H9 (cell line): ENCODE measurements around the gene FAM174B. TPM values are rescaled to one million over a fixed set of nuclear protein-coding genes. Genes with fewer than 3 reads are reported as not detected.

Experiments used
- DNase-seq: peaks from one replicate; pipeline ENCODE4 v3.0.0-alpha.2; 2017
- H2AFZ ChIP-seq: one replicate; pipeline ENCODE4 v1.6.1; 2013; ENCODE audit warnings: mild to moderate bottlenecking, low read length, control low read depth, moderate library complexity
- H2AK5ac ChIP-seq: 2 replicates; pipeline ENCODE4 v1.6.1; 2013; ENCODE audit warnings: low read length, control low read depth, mixed read lengths; ENCODE audit not compliant: insufficient read length
- H2BK120ac ChIP-seq: one replicate; pipeline ENCODE4 v1.6.1; 2013; ENCODE audit warnings: low read depth, mild to moderate bottlenecking, low read length, control low read depth, inconsistent platforms; ENCODE audit not compliant: poor library complexity, severe bottlenecking
- H2BK12ac ChIP-seq: 2 replicates; pipeline ENCODE4 v1.6.1; 2013; ENCODE audit warnings: low read length, control low read depth, mixed read lengths, low read depth; ENCODE audit not compliant: insufficient read length
- H2BK15ac ChIP-seq: 2 replicates; pipeline ENCODE4 v1.6.1; 2013; ENCODE audit warnings: low read depth, low read length, control low read depth
- H2BK20ac ChIP-seq: one replicate; pipeline ENCODE4 v1.6.1; 2013; ENCODE audit warnings: low read depth, mild to moderate bottlenecking, low read length, control low read depth, inconsistent platforms; ENCODE audit not compliant: poor library complexity, severe bottlenecking
- H2BK5ac ChIP-seq: 2 replicates; pipeline ENCODE4 v1.6.1; 2013; ENCODE audit warnings: low read length, control low read depth, mixed read lengths; ENCODE audit not compliant: insufficient read length
- H3K14ac ChIP-seq: 2 replicates; pipeline ENCODE4 v1.6.1; 2013; ENCODE audit warnings: low read length, control low read depth; ENCODE audit not compliant: insufficient read depth
- H3K18ac ChIP-seq: 2 replicates; pipeline ENCODE4 v1.6.1; 2013; ENCODE audit warnings: low read depth, mild to moderate bottlenecking, mixed read lengths, low read length, control low read depth; ENCODE audit not compliant: insufficient read length
- H3K23ac ChIP-seq: 2 replicates; pipeline ENCODE4 v1.6.1; 2013; ENCODE audit warnings: low read length, control low read depth, mixed read lengths, low read depth; ENCODE audit not compliant: insufficient read length
- H3K23me2 ChIP-seq: 2 replicates; pipeline ENCODE4 v1.6.1; 2013; ENCODE audit warnings: low read depth, mild to moderate bottlenecking, mixed read lengths, low read length, control low read depth; ENCODE audit not compliant: insufficient read length, poor library complexity, severe bottlenecking
- H3K27ac ChIP-seq: 2 replicates; pipeline ENCODE4 v1.5.1; 2013; ENCODE audit warnings: low read length, control low read depth, mixed read lengths, low read depth; ENCODE audit not compliant: insufficient read length
- H3K27me3 ChIP-seq: 2 replicates; pipeline ENCODE4 v1.6.1; 2013; ENCODE audit warnings: low read length, control low read depth, inconsistent platforms; ENCODE audit not compliant: insufficient read depth
- H3K4ac ChIP-seq: 2 replicates; pipeline ENCODE4 v1.6.1; 2013; ENCODE audit warnings: low read depth, mild to moderate bottlenecking, control low read depth, inconsistent platforms, low read length, moderate library complexity
- H3K4me1 ChIP-seq: 2 replicates; pipeline ENCODE4 v1.6.1; 2013; ENCODE audit warnings: low read length, control low read depth, inconsistent platforms; ENCODE audit not compliant: insufficient read depth
- H3K4me2 ChIP-seq: 2 replicates; pipeline ENCODE4 v1.6.1; 2013; ENCODE audit warnings: low read length, control low read depth, mixed read lengths; ENCODE audit not compliant: insufficient read length, insufficient read depth
- H3K56ac ChIP-seq: 2 replicates; pipeline ENCODE4 v1.6.1; 2013; ENCODE audit warnings: low read depth, mild to moderate bottlenecking, mixed read lengths, low read length, control low read depth; ENCODE audit not compliant: insufficient read length
- H3K79me1 ChIP-seq: 2 replicates; pipeline ENCODE4 v1.6.1; 2013; ENCODE audit warnings: low read depth, mild to moderate bottlenecking, moderate library complexity, low read length, control low read depth, inconsistent platforms; ENCODE audit not compliant: insufficient read depth, poor library complexity, severe bottlenecking
- H3K79me2 ChIP-seq: 2 replicates; pipeline ENCODE4 v1.6.1; 2013; ENCODE audit warnings: low read length, control low read depth, inconsistent platforms; ENCODE audit not compliant: insufficient read depth
- H3K9ac ChIP-seq: 2 replicates; pipeline ENCODE4 v1.6.1; 2013; ENCODE audit warnings: low read length, control low read depth, mixed read lengths; ENCODE audit not compliant: insufficient read length; ENCODE audit errors: extremely low read depth
- H3K9me3 ChIP-seq: one replicate; pipeline ENCODE4 v1.6.1; 2013; ENCODE audit warnings: low read depth, low read length, inconsistent platforms; ENCODE audit not compliant: control insufficient read depth
- H3T11ph ChIP-seq: one replicate; pipeline ENCODE4 v1.6.1; 2013; ENCODE audit warnings: mild to moderate bottlenecking, low read length, control low read depth, inconsistent platforms
- H4K20me1 ChIP-seq: one replicate; pipeline ENCODE4 v1.6.1; 2013; ENCODE audit not compliant: control insufficient read depth, insufficient read length, insufficient read depth
- H4K5ac ChIP-seq: 2 replicates; pipeline ENCODE4 v1.6.1; 2013; ENCODE audit warnings: low read depth, mild to moderate bottlenecking, mixed read lengths, low read length, control low read depth; ENCODE audit not compliant: insufficient read length
- H4K8ac ChIP-seq: replicated peaks from 2 replicates; pipeline ENCODE4 v1.6.1; 2013; ENCODE audit warnings: low read length, control low read depth, mixed read lengths, low read depth; ENCODE audit not compliant: insufficient read length
- H4K91ac ChIP-seq: 2 replicates; pipeline ENCODE4 v1.6.1; 2013; ENCODE audit warnings: low read depth, mild to moderate bottlenecking, moderate library complexity, mixed read lengths, low read length, control low read depth; ENCODE audit not compliant: insufficient read length
- H3K27ac Mint-ChIP-seq, 3 experiments: 2 replicates in 2 of 3; 3 replicates in 1 of 3; pipeline ENCODE4 v1.8.0; 2020 to 2021; ENCODE audit warnings: mixed read lengths in 3 of 3, mild to moderate bottlenecking in 1 of 3, moderate library complexity in 1 of 3
- H3K27me3 Mint-ChIP-seq: 2 replicates; pipeline ENCODE4 v1.8.0; 2021; ENCODE audit warnings: low read depth, mild to moderate bottlenecking, moderate library complexity, mixed read lengths
- H3K36me3 Mint-ChIP-seq, 3 experiments: 2 replicates in 2 of 3; 3 replicates in 1 of 3; pipeline ENCODE4 v1.8.0; 2020 to 2021; ENCODE audit warnings: low read depth in 3 of 3, mixed read lengths in 3 of 3; ENCODE audit not compliant: insufficient read depth in 1 of 3
- H3K4me1 Mint-ChIP-seq, 2 experiments: 2 replicates each; pipeline ENCODE4 v1.8.0; 2020; ENCODE audit warnings: mixed read lengths in 2 of 2
- H3K4me3 Mint-ChIP-seq, 2 experiments: 2 replicates in 1 of 2; 3 replicates in 1 of 2; pipeline ENCODE4 v1.8.0; 2020 to 2021; ENCODE audit warnings: mild to moderate bottlenecking in 2 of 2, mixed read lengths in 2 of 2, moderate library complexity in 1 of 2
- H3K9me3 Mint-ChIP-seq, 2 experiments: 2 replicates in 1 of 2; 3 replicates in 1 of 2; pipeline ENCODE4 v1.8.0; 2020; ENCODE audit warnings: mild to moderate bottlenecking in 2 of 2, mixed read lengths in 2 of 2, moderate library complexity in 1 of 2
- WGBS: extraction: QIAGEN DNeasy Blood & Tissue Kit; methylation state at CpG from one replicate; pipeline ENCODE4 v1.1.7; 2013; ENCODE audit warnings: missing lambda C conversion rate, low lambda C conversion rate, mixed read lengths; ENCODE audit not compliant: insufficient read length; ENCODE audit errors: extremely low coverage; 5-methylcytosine and 5-hydroxymethylcytosine counted together
- total RNA-seq: library from RNA; stranded (reverse); gene quantifications from 2 replicates; pipeline ENCODE4 v1.2.1, GENCODE V29; 2021
- TF ChIP-seq, protein P1 (sequence below): fragments of 200-600 bp; sonication (generic); conservative IDR thresholded peaks from 3 replicates; pipeline ENCODE4 v1.8.0; 2021; ENCODE audit warnings: antibody characterized with exemption, mild to moderate bottlenecking

Gene FAM174B
- total RNA-seq, 1 experiment from 2014 or later, result 38.0 TPM

DNA sequence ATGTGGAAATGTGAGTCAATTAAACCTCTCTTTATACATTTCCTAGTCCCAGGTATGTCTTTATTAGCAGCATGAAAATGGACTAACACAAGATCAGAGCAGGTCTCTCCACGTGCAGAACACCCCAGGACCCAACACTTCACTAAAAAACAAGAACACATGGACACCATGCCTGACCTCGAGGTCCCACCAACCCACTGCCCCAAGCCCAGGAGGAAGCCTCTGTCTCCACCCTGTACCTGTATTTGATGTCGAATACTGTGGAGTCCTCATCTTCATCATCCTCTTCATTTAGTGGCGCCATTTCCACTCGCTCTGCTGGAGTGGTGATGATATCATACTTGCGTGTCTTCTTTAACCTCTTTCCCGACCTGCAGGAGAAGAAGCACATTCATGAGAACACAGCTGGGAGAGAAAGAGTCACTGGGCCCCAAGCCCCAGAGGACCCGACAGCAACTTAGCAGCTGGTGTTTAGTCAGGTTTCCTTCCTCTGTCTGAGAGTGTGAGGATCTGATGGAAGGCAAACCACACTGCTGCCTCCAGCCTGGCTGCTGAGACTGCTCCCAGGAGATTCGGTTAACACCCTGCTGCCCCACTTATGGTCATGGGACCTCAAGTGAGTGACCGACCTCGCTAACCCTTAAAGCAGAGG lies 25.5 kb downstream of the FAM174B start:
- peak overlapping the region in 1 of 3 experiments; percentile 63; a peak in 2 of 7 replicates for H3K27ac Mint-ChIP-seq
- no peaks in the 10 kb centered on the region for H3K27me3 Mint-ChIP-seq

More for the DNA sequence above, 25.5 kb downstream of the FAM174B start:
- no peak overlapping the region for H2AFZ ChIP-seq
- DNase-seq, result no peak
- no peaks in the 10 kb centered on the region for H3K23me2 ChIP-seq
- no peak overlapping the region for H4K8ac ChIP-seq
- no peak overlapping the region for H2AK5ac ChIP-seq
- no peak overlapping the region for H3T11ph ChIP-seq
- no peak overlapping the region for H2BK5ac ChIP-seq
- no peak overlapping the region for H3K4ac ChIP-seq
- H3K27me3 ChIP-seq, result no peaks in the 10 kb centered on the region
- peaks cover 2% of the 10 kb centered on the region for H3K79me1 ChIP-seq
- H3K9ac ChIP-seq, result no peak overlapping the region
- no peak overlapping the region for H3K27ac ChIP-seq
- no CpG with 5 or more reads among the region's 11 CpGs for WGBS
- 0 out of 2 replicates have a peak, but pooled peaks cover 2% of the 10 kb centered on the region for H3K79me2 ChIP-seq
- no peak overlapping the region for H2BK20ac ChIP-seq
- peak overlapping the region; percentile 94 for H3K56ac ChIP-seq
- H2BK15ac ChIP-seq, result no peak overlapping the region
- H3K23ac ChIP-seq, result no peak overlapping the region
- H3K36me3 Mint-ChIP-seq, result peaks cover 15 to 33% (median 18%) of the 10 kb centered on the region in 3 experiments; a peak in 6 of 7 replicates
- H3K4me2 ChIP-seq, result no peak overlapping the region
- no peak overlapping the region for H3K18ac ChIP-seq
- H3K9me3 ChIP-seq, result no peaks in the 10 kb centered on the region
- H4K91ac ChIP-seq, result no peak overlapping the region
- H3K4me1 Mint-ChIP-seq, result peaks cover 17 to 24% of the 10 kb centered on the region in 2 experiments
- no peak overlapping the region for H4K5ac ChIP-seq
- TF ChIP-seq, protein P1, sequence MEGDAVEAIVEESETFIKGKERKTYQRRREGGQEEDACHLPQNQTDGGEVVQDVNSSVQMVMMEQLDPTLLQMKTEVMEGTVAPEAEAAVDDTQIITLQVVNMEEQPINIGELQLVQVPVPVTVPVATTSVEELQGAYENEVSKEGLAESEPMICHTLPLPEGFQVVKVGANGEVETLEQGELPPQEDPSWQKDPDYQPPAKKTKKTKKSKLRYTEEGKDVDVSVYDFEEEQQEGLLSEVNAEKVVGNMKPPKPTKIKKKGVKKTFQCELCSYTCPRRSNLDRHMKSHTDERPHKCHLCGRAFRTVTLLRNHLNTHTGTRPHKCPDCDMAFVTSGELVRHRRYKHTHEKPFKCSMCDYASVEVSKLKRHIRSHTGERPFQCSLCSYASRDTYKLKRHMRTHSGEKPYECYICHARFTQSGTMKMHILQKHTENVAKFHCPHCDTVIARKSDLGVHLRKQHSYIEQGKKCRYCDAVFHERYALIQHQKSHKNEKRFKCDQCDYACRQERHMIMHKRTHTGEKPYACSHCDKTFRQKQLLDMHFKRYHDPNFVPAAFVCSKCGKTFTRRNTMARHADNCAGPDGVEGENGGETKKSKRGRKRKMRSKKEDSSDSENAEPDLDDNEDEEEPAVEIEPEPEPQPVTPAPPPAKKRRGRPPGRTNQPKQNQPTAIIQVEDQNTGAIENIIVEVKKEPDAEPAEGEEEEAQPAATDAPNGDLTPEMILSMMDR, result no peak
- no peak overlapping the region for H2BK120ac ChIP-seq
- no peaks in the 10 kb centered on the region for H4K20me1 ChIP-seq
- peaks cover 3% of the 10 kb centered on the region; the same call in 1 of the 2 replicates for H3K4me1 ChIP-seq
- no peak overlapping the region for H3K4me3 Mint-ChIP-seq
- peaks cover 6 to 7% of the 10 kb centered on the region in 2 experiments for H3K9me3 Mint-ChIP-seq
- no peak overlapping the region for H3K14ac ChIP-seq
- no peak overlapping the region for H2BK12ac ChIP-seq
